Measurements from ENCODE around the gene OAS2.

- TF ChIP-seq, protein P1, sequence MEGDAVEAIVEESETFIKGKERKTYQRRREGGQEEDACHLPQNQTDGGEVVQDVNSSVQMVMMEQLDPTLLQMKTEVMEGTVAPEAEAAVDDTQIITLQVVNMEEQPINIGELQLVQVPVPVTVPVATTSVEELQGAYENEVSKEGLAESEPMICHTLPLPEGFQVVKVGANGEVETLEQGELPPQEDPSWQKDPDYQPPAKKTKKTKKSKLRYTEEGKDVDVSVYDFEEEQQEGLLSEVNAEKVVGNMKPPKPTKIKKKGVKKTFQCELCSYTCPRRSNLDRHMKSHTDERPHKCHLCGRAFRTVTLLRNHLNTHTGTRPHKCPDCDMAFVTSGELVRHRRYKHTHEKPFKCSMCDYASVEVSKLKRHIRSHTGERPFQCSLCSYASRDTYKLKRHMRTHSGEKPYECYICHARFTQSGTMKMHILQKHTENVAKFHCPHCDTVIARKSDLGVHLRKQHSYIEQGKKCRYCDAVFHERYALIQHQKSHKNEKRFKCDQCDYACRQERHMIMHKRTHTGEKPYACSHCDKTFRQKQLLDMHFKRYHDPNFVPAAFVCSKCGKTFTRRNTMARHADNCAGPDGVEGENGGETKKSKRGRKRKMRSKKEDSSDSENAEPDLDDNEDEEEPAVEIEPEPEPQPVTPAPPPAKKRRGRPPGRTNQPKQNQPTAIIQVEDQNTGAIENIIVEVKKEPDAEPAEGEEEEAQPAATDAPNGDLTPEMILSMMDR (IDR thresholded peaks at IDR 0.05) = peak; percentile 85 to 92 (median 91)
- TF ChIP-seq POLR2A (IDR thresholded peaks at IDR 0.05) = no peak
These were observed 70.4 kb downstream of the OAS2 start for GRCh38 chr12:113048716-113049127.

All from body of pancreas (tissue), 4 donors.